ENCODE measurements around the gene KRTAP10-6.

DNA sequence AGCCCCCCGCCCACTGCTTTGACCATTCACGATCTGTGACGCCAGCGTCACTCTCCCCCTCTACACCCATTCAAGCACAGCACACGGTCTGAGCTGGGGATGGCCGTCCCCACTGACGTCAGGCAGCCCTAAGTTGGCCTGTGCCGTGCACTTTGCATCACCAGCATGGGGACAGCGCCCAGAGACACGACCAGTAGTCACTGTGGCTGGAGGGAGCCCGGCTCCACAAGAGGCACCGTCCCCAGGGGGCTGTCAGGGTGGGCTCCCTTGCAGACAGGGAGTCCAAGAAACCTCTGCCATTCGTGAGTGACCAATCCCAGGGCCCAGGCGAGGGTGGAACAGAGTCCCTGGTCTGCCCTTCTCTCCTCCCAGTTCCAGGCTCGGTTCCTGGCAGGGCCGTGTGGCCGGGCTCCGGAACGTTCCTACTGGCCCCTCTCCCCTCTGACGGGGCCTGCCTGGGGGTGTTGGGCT, 21.9 kb upstream of the KRTAP10-6 start:
- TF ChIP-seq, protein P1, sequence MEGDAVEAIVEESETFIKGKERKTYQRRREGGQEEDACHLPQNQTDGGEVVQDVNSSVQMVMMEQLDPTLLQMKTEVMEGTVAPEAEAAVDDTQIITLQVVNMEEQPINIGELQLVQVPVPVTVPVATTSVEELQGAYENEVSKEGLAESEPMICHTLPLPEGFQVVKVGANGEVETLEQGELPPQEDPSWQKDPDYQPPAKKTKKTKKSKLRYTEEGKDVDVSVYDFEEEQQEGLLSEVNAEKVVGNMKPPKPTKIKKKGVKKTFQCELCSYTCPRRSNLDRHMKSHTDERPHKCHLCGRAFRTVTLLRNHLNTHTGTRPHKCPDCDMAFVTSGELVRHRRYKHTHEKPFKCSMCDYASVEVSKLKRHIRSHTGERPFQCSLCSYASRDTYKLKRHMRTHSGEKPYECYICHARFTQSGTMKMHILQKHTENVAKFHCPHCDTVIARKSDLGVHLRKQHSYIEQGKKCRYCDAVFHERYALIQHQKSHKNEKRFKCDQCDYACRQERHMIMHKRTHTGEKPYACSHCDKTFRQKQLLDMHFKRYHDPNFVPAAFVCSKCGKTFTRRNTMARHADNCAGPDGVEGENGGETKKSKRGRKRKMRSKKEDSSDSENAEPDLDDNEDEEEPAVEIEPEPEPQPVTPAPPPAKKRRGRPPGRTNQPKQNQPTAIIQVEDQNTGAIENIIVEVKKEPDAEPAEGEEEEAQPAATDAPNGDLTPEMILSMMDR (IDR thresholded peaks at IDR 0.05 in 8 of 11, conservative IDR thresholded peaks at IDR 0.05 in 3 of 11): no peak
- no peak for TF ChIP-seq POLR2AphosphoS5 (IDR thresholded peaks at IDR 0.05)
